HG02642 (cell line): ENCODE data around the gene GAPVD1.
"Not testable (repeated sequence)": the region's sequence is repeated elsewhere in the genome, so short reads cannot be mapped to it uniquely, and the experiment has no call there.

Experiments used
- ATAC-seq: cut with Tn5 transposase; IDR thresholded peaks from one replicate; pipeline ENCODE4 v1.9.1; 2021; ENCODE audit warnings: mild to moderate bottlenecking; ENCODE audit not compliant: unreplicated experiment, poor library complexity

GAPVD1 gene

GRCh38 chr9:125261501-125262293 is at the start of gene GAPVD1:
Gene GAPVD1, plus strand, starts transcription at chr9:125261826. Its CDS starts 37,096 bp downstream, at chr9:125298922.
- peak; percentile 93 for ATAC-seq

GRCh38 chr9:125214186-125214585 is 47.4 kb upstream of the GAPVD1 start:
- no peak for ATAC-seq

GRCh38 chr9:125218621-125219020 is 43.0 kb upstream of the GAPVD1 start:
- ATAC-seq = no peak

- not testable (repeated sequence) for ATAC-seq
Observed at GRCh38 chr9:125224858-125225257, 36.8 kb upstream of the GAPVD1 start.

GRCh38 chr9:125227761-125228160 is 33.9 kb upstream of the GAPVD1 start:
- no peak for ATAC-seq

- no peak for ATAC-seq
Observed at GRCh38 chr9:125233678-125234077, 27.9 kb upstream of the GAPVD1 start.

- not testable (repeated sequence) for ATAC-seq
Observed at GRCh38 chr9:125234099-125234498, 27.5 kb upstream of the GAPVD1 start.

- ATAC-seq = no peak
Observed at GRCh38 chr9:125235804-125236519, 25.7 kb upstream of the GAPVD1 start.

- ATAC-seq = not testable (repeated sequence)
Observed at GRCh38 chr9:125236520-125237159, 25.0 kb upstream of the GAPVD1 start.

GRCh38 chr9:125238127-125238914 is 23.3 kb upstream of the GAPVD1 start:
- ATAC-seq = no peak

GRCh38 chr9:125238915-125239446 is 22.6 kb upstream of the GAPVD1 start:
- ATAC-seq = no peak

GRCh38 chr9:125239631-125240597 is 21.7 kb upstream of the GAPVD1 start:
- ATAC-seq = no peak

- peak; percentile 27 for ATAC-seq
Observed at GRCh38 chr9:125240649-125240999, 21.0 kb upstream of the GAPVD1 start.

GRCh38 chr9:125241000-125241862 is 20.4 kb upstream of the GAPVD1 start, which contains the start of gene HSPA5:
Gene HSPA5, minus strand, starts transcription at chr9:125241343. Its CDS starts 217 bp downstream, at chr9:125241126.
- ATAC-seq = peak; percentile 92

GRCh38 chr9:125241863-125242739 is 19.5 kb upstream of the GAPVD1 start:
- no peak for ATAC-seq

- no peak for ATAC-seq
Observed at GRCh38 chr9:125243792-125244260, 17.8 kb upstream of the GAPVD1 start.

GRCh38 chr9:125246261-125246667 is 15.4 kb upstream of the GAPVD1 start:
- ATAC-seq = no peak
